HG03196 (cell line): ENCODE results near the gene CRY2.

ENCODE experiments used
- ATAC-seq: cut with Tn5 transposase; IDR thresholded peaks from one replicate; pipeline ENCODE4 v1.9.1; 2021; ENCODE audit not compliant: unreplicated experiment

The CRY2 gene

DNA sequence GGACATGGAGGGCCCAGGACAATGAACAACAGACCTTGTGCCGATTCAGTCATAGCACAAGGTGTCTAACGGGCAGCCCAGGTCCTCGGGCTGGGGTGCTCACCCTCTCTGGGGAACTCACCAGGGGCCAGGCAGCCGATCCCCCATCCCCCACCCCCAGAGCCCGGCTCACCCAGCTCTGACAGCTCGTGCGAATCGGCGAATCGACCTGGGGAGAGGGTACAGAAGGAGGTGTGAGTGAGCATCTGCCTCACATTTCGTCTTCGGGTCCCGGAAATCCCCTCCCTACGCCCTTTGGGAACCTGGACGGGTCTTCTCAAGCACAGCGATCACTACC lies 70.0 kb downstream of the CRY2 start:
- peak; percentile 5 for ATAC-seq

DNA sequence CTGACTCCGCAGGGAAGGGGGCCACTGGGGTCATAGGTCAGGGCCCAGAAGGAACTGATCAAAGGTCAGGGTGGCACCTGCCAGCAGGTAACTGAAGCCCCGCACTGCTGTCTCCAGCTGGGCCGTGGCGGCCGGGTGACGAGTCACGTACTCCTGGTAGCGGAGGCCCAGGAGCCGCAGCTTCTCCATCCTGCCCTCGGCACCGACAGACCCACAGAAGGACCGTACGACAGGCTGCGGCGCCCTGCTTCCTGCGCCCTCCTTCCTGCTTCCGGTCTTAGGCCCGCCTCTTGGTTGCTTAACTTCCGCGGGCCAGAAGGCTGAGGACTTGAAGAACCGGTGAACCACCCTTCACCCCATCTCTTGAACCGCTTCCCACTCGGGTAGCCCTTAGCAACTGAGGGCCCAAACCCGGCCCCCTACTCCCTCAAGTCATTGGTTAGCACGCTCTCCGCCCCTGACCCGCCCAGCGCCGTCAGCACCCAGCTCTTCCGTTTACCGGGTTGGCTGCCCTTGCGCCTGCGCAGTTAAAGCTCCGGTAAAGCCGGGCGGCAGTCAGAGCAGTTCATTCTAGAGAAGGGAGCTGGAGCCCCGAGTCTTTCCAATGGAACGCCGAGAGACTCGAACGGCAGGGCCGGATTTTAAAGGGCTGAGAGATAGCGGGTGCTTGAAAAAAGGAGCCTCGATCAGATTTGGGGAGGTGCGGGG lies 70.5 kb downstream of the CRY2 start, which contains the start of gene PEX16:
PEX16 (minus strand) TSS at position 255 of the 708 bp plus-strand sequence; CDS start at position 189, 66 bp downstream.
- peak; percentile 84 for ATAC-seq

GRCh38 chr11:45918331-45918941 lies 71.2 kb downstream of the CRY2 start:
- peak; percentile 26 for ATAC-seq

DNA sequence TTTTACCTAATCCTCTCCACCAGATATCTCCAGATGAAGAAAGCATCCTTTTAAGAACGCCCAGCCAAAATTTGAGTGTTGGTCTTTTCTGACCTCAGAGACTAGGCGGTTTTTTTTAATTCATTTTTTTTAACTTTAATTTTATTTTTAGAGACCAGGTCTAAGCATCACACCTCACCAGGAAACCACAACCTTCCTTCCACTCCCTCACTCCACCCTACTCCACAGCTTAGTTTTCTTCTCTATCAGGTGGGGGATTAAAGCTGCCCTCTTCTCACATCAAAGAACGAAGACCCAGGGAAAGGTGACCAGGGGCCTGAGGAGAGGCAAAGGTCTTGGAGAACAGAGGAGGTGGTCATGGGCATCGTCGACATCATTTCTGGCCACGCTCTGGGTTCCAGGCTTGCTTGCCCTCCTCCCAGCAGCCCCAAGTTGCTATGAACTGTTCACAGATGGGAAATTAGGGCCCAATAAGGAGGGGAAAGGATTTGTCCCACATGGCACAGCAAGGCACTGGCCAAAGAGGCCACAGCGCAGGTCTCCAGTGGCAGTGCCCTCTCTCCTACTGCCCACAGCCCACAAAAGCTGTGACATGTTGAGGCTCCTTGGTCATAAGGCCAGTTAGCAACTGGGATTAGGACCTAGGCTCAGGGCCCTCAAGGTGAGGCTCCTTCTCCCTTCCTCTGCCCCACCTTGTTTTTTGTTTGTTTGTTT lies 71.8 kb downstream of the CRY2 start:
- ATAC-seq: no peak

GRCh38 chr11:45919806-45920530 lies 72.7 kb downstream of the CRY2 start:
- ATAC-seq: no peak

DNA sequence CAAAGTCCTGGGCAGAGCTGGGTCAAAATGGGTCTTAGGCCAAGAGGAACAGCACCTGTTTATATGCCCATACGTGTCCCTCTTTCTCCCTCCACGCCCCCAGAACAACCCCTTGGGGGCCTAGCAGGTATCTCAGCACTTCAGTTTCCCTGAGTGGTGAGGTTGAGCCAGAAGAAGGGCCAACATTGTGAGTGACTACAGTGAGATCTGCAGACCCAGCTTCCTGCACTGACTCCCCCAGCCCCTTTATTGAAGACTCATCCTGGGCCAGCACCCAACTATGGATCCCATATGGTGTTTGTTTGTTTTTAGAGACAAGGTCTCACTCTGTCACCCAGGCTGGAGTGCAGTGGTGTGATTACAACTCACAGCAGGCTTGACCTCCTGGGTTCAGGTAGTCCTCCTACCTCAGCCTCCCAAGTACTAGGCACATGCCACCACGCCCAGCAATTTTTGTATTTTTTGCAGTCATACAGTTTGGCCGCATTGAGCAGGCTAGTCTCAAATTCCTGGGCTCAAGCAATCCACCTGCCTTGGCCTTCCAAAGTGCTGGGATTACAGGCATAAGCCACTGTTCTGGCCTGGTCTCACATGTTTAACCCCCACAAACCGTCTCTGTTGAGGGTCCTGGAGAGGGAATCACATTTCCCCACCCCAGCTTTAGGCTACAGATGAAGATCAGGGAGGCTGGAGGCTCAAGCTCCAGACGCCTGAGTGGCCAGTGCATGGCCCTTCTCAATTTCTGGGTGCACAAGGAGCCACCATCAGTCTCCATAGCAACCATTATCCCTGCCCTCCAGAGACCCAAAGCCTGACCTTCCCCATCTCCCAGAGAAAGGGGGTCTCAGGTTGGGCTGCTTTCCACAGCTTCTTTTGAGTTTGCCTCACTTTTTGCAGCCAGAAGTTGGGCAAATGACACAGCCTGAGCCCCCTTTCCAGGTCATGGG lies 73.5 kb downstream of the CRY2 start:
- no peak for ATAC-seq

DNA sequence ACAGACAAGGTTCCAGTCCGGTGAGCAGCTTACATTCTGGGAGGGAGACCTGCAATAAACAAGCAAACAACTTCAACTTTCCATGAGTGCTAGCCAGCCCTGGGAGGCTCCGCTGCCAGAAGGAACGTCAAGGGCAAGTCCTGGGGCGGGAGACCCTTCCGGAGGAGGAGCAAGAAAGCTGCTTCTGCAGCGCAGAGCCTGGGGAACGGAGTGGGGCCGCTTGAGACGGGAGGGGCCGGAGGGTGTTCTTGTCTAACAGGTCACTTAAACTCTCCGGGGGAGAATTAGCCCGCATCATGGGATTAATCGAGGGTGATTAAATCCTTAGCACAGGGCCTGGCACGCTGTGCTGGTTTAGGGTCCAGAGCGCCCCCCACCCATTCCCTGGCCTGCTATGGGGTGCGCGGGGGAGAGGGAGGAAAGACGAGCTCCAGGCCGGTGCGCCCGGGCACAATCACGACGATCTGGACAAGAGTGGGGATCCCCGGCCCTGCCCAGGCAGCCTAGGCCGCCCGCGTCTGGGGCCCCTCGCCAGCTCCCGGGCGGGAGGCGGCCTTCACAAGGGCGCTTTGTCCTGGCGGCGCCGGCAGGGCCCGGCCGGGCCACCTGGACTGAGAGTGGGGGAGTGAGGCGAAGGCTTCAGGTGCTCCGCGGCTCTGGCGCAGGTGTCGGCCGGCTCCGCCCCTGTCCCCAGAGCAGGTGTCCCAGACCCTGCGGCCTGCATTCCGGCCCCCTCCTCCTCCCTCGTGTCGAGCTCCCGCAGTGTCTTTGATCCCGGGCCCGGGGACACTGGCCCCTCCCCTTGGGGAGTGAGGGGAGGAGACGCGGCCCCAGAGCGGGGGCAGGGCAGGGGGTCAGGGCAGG lies 74.5 kb downstream of the CRY2 start:
- ATAC-seq: no peak

- no peak for ATAC-seq
Observed at GRCh38 chr11:45922425-45923082, 75.3 kb downstream of the CRY2 start, which contains the start of gene LARGE2. Gene LARGE2 (plus strand): TSS chr11:45922656. CDS start chr11:45922883, 227 bp downstream.

DNA sequence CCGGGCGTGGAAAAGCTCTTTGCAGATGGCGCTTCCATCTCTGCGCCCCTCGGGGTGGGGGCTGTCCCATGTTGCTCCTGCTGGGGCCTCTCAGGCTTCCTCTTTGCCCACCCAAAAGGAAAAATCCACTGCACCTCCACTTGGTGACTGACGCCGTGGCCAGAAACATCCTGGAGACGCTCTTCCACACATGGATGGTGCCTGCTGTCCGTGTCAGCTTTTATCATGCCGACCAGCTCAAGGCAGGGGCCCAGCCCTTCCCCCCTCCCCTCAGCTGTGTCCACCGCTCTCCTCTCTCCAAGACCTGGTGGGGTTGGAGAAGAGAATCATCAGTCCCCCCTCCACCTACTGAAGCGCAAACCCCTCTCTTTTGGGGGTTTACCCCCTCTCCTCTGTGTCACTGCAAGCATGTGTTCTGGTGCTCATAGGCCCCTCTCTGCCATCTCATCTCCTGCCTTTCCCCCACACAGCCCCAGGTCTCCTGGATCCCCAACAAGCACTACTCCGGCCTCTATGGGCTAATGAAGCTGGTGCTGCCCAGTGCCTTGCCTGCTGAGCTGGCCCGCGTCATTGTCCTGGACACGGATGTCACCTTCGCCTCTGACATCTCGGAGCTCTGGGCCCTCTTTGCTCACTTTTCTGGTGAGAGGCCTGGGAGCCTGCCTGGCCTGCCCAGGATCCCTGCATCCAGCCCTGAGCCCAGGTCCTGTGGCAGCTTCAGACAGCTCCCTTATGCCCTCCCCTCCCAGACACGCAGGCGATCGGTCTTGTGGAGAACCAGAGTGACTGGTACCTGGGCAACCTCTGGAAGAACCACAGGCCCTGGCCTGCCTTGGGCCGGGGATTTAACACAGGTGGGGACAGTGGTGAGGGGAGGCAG lies 77.0 kb downstream of the CRY2 start:
- no peak for ATAC-seq

DNA sequence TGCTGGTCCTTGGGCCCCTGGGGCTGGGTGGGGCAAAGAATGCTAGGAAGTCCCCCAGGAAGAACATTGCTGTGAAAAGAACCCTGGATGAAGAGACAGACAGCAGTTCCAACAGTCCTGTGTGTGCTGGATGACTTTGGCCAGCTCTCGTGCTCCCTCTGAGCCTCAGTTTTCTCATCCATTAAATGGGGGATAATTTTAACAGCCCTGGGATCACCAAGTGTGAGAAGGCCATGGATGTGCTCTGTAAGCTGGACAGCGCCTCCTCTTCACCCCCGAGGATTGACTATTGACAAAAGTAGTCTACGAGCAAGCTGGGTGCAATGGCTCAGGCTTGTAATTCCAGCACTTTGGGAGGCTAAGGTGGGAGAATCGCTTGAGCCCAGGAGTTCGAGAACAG lies 77.7 kb downstream of the CRY2 start:
- no peak for ATAC-seq

DNA sequence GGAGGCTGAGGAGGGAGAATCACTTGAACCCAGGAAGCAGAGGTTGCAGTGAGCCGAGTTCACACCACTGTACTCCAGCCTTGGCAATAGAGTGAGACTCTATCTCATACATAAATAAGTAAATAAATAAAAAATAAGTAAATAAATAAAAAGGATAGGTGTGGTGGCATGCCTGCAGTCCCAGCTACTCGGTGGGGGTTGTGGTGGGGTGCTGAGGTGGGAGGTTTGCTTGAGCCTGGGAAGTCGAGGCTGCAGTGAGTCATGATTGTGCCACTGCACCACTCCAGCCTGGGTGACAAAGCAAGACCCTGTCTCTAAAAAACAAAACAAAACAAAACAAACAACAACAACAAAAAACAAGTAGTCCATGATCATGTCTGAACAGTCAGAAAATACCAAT lies 78.3 kb downstream of the CRY2 start:
- ATAC-seq: no peak

DNA sequence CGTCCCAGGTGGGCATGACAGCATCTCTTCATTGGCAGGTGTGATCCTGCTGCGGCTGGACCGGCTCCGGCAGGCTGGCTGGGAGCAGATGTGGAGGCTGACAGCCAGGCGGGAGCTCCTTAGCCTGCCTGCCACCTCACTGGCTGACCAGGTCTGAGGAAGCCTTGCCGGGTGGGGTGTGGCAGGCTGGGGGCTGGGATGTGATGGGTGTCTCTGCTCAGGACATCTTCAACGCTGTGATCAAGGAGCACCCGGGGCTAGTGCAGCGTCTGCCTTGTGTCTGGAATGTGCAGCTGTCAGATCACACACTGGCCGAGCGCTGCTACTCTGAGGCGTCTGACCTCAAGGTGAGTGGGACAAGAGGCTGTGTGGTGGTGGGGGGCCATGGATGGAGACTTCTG lies 78.7 kb downstream of the CRY2 start:
- ATAC-seq: no peak

DNA sequence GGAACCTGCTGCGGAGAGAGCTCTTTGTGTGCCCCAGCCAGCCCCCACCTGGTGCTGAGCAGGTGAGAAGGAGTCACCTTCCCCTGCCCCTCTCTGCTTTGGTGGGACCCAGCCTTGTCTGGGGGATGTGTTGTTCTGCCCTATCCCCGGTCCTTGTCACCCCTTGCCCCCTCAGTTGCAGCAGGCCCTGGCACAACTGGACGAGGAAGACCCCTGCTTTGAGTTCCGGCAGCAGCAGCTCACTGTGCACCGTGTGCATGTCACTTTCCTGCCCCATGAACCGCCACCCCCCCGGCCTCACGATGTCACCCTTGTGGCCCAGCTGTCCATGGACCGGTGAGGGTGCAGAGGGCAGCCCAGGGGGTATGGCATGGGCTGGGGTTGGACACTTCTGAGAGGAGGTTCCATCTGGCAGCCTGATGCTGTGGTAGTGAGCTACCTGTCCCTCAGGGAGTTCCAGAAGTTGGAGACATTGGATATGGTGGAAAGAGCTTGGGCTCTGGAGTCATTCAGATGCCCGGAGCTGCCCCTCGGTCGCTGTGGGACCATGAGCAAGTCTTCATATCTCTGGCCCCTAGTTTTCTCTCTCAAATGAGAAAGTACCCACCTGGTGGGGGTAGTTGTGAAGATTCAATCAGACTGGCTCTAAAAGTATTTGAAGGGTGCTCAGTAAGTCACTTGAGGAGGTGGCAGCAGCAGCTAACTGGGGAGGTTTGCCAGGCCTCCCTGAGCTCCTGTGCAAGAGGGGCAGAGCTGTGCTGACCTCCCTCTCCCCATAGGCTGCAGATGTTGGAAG lies 79.5 kb downstream of the CRY2 start:
- ATAC-seq: no peak

DNA sequence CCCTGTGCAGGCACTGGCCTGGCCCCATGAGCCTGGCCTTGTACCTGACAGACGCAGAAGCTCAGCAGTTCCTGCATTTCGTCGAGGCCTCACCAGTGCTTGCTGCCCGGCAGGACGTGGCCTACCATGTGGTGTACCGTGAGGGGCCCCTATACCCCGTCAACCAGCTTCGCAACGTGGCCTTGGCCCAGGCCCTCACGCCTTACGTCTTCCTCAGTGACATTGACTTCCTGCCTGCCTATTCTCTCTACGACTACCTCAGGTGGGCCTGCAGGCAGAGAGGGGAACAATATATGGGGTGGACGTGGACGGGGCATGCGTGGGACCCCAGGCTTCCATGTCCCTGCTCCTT lies 80.0 kb downstream of the CRY2 start:
- ATAC-seq: no peak

- ATAC-seq: no peak
Observed at GRCh38 chr11:45927684-45928413, 80.6 kb downstream of the CRY2 start.

DNA sequence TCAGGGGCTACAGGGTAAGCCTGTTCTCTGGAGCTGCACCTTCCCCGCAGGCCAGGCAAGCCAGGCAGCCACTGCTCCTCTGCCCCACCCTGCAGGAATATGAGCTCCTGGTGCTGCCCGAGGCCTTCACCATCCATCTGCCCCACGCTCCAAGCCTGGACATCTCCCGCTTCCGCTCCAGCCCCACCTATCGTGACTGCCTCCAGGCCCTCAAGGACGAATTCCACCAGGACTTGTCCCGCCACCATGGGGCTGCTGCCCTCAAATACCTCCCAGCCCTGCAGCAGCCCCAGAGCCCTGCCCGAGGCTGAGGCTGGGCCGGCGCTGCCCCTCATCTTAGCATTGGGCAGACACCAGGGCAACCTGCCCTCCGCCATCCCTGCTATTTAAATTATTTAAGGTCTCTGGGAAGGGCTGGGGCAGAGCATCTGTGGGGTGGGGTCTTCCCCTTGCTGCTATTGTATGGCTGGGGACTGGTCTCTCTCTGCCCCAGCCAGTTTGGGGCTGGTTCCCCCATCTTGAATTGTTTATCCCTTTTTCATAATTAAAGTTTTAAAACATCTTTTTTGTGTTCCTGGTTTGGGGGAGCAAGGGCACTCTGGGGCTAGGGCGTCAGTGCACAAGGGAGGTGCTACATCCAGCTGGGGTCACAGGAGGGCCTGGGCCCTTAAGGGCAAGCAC lies 81.4 kb downstream of the CRY2 start:
- no peak for ATAC-seq
